HG02759 (cell line): ENCODE data around the gene TKTL2.

Experiments
- ATAC-seq: cut with Tn5 transposase; IDR thresholded peaks from one replicate; pipeline ENCODE4 v1.9.1; 2021; ENCODE audit warnings: mild to moderate bottlenecking, moderate library complexity; ENCODE audit not compliant: unreplicated experiment

TKTL2 gene

DNA sequence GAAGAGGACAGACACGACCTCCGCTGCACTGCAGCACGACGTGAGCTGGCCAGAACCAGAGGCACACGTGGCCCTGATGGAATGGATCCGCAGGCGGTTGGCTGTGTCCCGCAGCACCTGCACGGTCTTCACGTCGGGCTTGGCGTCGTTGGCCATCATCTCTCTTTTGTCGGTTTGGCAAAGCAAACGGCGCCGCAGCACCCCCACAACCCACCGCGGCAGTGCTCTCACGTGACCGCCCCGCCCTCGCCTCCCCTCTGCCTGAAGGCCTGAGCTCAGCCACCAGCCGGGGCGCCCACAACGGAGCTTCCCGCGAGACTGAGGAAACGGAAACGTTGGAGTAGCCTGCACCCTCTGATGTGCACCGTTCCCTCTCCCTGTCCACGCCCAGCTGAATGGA lies at the start of gene TKTL2:
TSS of gene TKTL2 (minus strand) at position 179 of the 400 bp plus-strand sequence. CDS start at position 159, 20 bp downstream.
- no peak for ATAC-seq

DNA sequence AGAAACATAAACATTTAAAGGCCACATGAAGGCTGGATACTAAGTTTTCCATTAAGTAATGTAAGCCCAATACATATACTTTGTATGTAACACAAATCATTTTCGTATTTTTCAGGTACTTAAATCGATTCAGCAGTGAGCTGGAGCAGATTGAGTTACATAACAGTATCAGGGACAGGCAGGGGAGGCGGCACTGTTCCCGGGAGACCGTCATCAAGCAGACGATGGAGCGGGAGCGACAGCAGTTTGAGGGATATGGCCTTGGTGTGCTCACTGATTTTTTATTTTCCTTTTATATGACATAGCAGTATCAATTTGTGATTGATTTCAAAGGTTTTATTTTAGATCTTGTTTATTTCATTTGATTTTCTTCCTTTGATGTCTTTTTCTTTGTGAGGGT lies 41.6 kb upstream of the TKTL2 start:
- ATAC-seq: no peak

DNA sequence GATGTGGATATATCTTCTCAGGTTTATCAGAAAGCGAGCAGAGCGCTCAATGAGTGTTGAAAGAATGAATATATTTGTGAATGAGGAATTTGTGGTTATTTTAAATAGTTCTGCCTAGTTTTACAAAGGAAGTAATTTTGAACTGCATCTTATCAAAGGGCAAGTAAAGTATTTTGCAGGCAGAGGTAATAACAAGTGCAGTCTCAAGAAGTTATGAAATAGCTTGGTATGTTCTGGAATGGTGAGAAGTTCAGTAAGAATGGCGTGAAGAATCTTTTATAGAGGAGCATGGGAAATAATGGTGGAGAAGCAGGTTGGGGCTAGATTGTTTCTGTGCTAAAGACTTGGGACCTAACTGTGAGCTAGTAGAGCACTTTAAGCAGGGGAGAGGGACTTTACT lies 31.8 kb upstream of the TKTL2 start:
- ATAC-seq: no peak

GRCh38 chr4:163500586-163500985 lies 27.0 kb upstream of the TKTL2 start:
- ATAC-seq: no peak

DNA sequence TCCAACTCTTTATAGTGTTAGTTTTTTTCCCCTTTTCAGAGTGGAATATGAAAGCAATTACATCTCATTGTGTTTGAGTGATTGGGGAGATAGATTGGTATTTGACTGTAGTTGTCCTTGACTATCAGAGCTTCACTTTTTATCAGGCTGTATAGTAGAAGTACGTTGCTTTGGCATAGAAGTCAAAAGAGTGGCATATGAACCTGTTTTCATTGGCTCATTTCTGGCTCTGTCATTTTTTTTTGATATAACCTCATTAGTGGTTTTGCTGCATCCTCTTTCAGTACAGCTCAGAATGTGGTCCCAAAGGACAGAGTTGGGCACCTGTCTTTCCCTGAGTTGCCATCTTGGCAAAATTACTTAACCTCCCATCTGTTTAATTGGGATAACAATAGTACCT lies 22.3 kb upstream of the TKTL2 start:
- peak; percentile 22 for ATAC-seq

GRCh38 chr4:163494360-163495241 lies 21.0 kb upstream of the TKTL2 start, which contains the start of gene TMA16:
TMA16 (plus strand) TSS chr4:163494690; CDS start chr4:163494802, 112 bp downstream.
- ATAC-seq: peak; percentile 91

DNA sequence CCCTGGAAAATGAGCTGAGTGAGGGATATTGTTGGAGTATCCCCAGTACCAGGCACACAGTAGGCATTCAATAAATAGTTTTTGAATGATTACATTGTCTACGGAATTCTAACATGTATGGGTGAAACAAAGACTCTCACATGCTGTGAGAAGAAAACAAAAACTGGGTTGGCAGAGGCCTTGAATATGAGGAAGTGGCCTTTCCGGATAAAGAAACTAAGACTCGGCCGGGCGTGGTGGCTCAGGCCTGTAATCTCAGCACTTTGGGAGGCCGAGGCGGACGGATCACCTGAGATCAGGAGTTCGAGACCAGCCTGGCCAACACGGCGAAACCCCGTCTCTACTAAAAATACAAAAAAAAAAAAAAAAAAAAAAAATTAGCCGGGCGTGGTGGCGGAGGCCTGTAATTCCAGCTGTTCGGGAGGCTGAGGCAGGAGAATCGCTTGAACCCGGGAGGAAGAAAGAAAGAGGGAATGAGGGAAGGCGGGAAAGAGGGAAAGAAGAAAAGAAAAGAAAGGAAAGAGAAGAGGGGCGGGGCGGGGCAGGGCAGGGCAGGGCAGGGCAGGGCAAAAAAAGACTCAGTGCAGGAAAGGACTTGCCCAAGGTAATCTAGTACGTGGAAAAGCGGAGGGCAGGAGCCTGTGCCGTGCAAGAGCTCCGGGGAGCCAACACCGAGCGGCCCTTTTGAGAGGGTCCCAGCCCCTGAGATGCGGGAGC lies 20.2 kb upstream of the TKTL2 start:
- ATAC-seq: no peak

DNA sequence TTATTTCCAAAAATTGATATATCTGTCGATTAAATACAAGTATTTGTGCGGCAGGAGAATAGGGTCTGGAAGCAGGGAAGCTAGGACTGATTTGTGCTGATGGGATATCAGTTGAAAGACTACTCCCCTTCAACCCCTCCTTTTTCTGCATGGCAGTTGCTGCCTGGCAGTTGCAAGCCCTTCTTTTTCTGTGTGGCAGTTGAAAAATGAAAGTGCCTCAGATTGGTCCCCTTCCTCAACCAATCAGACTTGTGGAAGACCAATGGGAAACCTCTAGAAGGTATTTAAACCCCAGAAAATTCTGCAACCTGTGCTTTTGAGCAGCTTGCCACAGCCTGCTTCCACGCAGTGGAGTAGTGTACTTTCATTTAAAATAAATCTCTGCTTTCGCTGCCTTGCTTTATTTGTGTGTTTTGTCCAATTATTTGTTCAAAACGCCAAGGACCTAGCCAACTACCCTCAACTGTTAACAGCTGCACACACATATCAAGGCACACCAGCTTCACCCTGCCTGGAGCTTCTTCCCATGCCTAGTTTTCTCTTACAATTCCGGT lies 19.5 kb upstream of the TKTL2 start:
- no peak for ATAC-seq

DNA sequence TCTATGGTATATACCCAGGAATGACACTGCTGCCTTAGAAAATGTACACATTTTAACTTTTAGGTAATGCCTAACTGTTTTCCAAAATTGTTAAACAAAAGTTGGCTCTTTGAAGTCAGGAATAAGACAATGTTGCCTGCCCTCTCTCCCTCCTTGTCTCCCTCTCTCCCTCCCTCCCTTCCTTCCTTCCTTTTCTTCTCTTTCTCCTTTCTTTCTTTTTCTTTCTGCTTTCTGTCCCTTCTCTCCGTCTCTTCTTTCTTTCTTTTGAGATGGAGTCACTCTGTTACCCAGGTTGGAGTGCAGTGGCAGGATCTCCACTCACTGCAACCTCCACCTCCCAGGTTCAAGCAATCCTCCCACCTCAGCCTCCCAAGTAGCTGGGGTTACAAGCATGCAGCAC lies 16.4 kb upstream of the TKTL2 start:
- no peak for ATAC-seq

DNA sequence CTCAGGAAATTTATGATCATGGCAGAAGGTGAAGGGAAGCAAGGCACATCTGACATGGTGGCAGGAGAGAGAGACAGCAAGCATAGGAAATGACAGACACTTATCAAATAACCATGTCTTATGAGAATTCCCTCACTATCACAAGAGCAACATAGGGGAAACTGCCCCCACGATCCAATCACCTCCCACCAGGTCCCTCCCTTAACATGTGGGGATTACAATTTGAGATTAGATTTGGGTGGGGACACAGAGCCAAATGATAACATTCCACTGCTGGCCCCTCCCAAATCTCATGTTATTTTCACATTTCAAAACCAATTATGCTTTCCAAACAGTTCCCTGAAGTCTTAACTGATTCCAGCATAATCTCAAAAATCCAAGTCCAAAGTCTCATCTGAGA lies 12.8 kb upstream of the TKTL2 start:
- ATAC-seq: no peak

DNA sequence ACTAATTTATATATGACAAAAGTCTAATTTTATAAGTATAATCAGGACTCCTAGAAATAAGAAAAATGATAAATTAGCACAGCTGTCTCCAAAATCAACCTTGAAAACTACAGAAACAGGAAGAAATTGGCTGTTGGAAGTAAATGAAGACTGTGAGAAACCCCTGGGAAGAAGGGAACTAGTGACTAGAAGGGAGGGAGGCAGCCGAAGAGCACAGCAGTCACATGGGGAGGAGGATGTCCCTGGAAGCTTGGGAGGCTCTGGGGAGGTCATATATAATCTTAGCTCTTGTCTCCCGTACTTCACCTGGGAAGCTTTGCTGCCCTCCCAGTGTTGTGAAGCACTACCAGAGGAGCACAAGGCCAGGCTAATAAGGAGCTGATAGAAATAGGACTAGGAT lies 12.0 kb upstream of the TKTL2 start:
- no peak for ATAC-seq

GRCh38 chr4:163484906-163485305 lies 11.4 kb upstream of the TKTL2 start:
- peak; percentile 55 for ATAC-seq

DNA sequence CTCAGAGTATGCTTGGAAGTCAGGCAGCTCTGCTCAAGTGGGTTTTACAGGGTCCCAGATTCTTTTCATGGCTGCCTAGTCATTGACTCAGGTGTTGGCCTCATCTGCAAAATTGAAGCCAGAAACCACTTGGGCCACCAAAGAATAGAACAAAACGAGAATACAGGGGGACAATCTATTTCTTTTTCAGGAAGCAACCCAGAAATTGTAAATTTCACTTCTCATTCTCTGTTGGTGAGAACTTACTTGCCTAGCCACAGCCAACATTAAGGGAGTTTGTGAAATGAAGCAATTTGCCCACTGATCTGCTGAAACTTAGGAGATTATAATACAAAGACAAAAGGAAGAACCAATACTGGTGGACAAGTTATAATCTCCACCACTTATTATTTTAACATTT lies 8.6 kb upstream of the TKTL2 start:
- ATAC-seq: no peak

GRCh38 chr4:163476761-163477438 lies 3.3 kb upstream of the TKTL2 start:
- no peak for ATAC-seq

- ATAC-seq: no peak
These were observed 473 bp upstream of the TKTL2 start for GRCh38 chr4:163474027-163474426.

DNA sequence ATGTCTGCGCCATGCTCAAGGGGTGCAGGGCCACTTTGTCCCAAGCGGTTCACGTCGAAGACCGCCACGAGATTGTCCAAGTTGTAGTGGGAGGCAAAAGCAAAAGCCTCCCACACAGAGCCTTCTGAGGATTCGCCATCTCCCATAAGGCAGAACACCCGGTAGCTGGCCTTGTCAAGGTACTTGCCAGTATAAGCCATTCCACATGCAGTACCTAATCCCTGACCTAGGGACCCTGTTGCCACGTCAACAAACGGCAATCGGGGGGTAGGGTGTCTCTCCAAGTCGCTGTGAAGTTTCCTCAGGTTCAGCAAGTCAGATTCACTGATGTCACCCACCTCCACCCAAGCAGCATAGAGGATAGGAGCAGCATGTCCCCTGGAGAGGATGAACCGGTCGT lies 424 bp downstream of the TKTL2 start:
- no peak for ATAC-seq

- ATAC-seq: no peak
These were observed 3.2 kb downstream of the TKTL2 start for GRCh38 chr4:163470391-163470790.

DNA sequence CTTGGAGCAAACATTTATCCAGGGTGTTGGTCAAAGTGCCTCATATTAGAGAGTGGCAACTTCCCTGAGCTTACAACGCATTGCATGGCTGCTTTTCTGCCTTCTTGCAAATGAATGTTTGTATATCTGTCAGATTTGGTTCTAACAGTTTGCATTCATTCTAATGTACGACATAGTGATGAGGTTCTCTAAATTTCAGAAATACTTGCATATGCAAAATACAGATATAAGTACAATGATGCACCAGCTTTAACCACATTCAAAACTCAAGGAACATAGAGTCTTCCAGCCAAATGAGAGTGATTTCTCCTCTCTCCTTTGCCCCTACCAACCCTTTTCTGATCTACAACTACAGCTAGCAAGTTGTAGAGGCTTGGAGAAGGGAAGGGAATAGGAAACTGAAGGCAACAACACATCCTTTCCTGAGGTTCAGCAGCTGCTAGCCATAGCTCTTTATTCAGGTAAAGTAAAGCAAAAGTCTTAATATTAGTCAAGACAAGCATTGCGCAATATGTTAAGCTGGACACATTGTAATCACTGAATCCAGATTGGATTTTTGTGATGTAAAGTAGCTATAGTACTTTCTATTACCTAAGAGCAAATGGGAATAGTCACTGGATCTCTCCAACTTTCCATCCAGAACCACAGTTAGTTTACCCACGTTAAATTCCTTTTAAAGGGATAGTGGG lies 6.3 kb downstream of the TKTL2 start:
- ATAC-seq: no peak

DNA sequence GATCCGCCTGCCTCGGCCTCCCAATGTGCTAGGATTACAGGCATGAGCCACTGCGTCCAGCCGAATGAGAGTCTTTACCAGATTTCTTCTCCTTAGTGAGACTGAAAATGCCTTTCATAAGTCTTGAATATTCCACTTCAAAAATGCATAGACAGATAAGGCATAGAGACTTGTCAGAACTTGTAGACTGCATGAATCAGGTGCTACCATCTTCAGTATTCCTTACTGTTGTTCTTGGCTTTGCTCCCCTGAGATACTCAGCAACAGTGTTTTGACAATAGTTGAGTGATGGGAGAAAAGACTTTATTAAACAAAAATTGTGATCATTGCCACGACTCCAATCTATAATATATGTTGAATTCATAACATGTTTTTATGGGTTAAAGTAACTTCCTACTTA lies 11.0 kb downstream of the TKTL2 start:
- ATAC-seq: no peak

- no peak for ATAC-seq
These were observed 24.9 kb downstream of the TKTL2 start for GRCh38 chr4:163448540-163449203.
